Keratinocyte (primary cell): Measurements from ENCODE around the gene ANKS1A. TPM values are rescaled to one million over a fixed set of nuclear protein-coding genes. Genes with fewer than 3 reads are reported as not detected.

ENCODE experiments used
- DNase-seq: peaks from one replicate; pipeline ENCODE4 v3.0.0-alpha.2; 2011; ENCODE audit warnings: low read depth, missing footprints, low spot score
- FAIRE-seq: peaks from 2 replicates; lab custom pipeline; 2011; peaks lifted over from hg19 to GRCh38; lab: Jason Lieb, UNC
- H2AFZ ChIP-seq: 2 replicates; pipeline ENCODE4 v1.6.0; 2012; ENCODE audit warnings: low read length, control low read depth, inconsistent platforms; ENCODE audit not compliant: control insufficient read depth
- H3K27ac ChIP-seq: 2 replicates; pipeline ENCODE4 v1.5.1; 2011; ENCODE audit warnings: low read length; ENCODE audit not compliant: control insufficient read depth, insufficient read depth
- H3K27me3 ChIP-seq: 3 replicates; pipeline ENCODE4 v1.6.0; 2011; ENCODE audit warnings: low read length; ENCODE audit not compliant: control insufficient read depth, insufficient read depth; ENCODE audit errors: extremely low read depth
- H3K36me3 ChIP-seq, 2 experiments: 2 replicates in 1 of 2; 3 replicates in 1 of 2; pipeline ENCODE4 v1.5.1; 2011; ENCODE audit warnings: low read length in 2 of 2, mild to moderate bottlenecking in 1 of 2; ENCODE audit not compliant: control insufficient read depth in 2 of 2, insufficient read depth in 2 of 2; ENCODE audit errors: extremely low read depth in 1 of 2
- H3K4me1 ChIP-seq: 3 replicates; pipeline ENCODE4 v1.5.1; 2011; ENCODE audit warnings: low read length; ENCODE audit not compliant: control insufficient read depth, insufficient read depth; ENCODE audit errors: extremely low read depth
- H3K4me2 ChIP-seq: 3 replicates; pipeline ENCODE4 v1.6.0; 2011; ENCODE audit warnings: low read depth, low read length; ENCODE audit not compliant: control insufficient read depth, insufficient read depth; ENCODE audit errors: extremely low read depth
- H3K4me3 ChIP-seq, 3 experiments: fragments of 200-600 bp in 1 of 3; sonication (generic) in 1 of 3; 2 replicates in 2 of 3; 3 replicates in 1 of 3; pipeline ENCODE4 v1.5.1; 2011 to 2016; ENCODE audit warnings: low read length in 3 of 3, mild to moderate bottlenecking in 3 of 3, control low read depth in 2 of 3, inconsistent platforms in 1 of 3, low read depth in 1 of 3, mixed read lengths in 1 of 3, mixed run types in 1 of 3, moderate library complexity in 1 of 3; ENCODE audit not compliant: control insufficient read depth in 2 of 3, insufficient read depth in 2 of 3; ENCODE audit errors: extremely low read depth in 1 of 3
- H3K79me2 ChIP-seq: 2 replicates; pipeline ENCODE4 v1.6.0; 2012; ENCODE audit warnings: low read length; ENCODE audit not compliant: control insufficient read depth, insufficient read depth
- H3K9ac ChIP-seq: 3 replicates; pipeline ENCODE4 v1.6.0; 2011; ENCODE audit warnings: low read length; ENCODE audit not compliant: control insufficient read depth, insufficient read depth; ENCODE audit errors: extremely low read depth
- H3K9me1 ChIP-seq: 3 replicates; pipeline ENCODE4 v1.6.0; 2011; ENCODE audit warnings: low read length; ENCODE audit not compliant: control insufficient read depth, insufficient read depth; ENCODE audit errors: extremely low read depth
- H3K9me3 ChIP-seq: 2 replicates; pipeline ENCODE4 v1.5.1; 2012; ENCODE audit warnings: low read depth, low read length; ENCODE audit not compliant: control insufficient read depth
- H4K20me1 ChIP-seq: 3 replicates; pipeline ENCODE4 v1.6.0; 2011; ENCODE audit warnings: low read length; ENCODE audit not compliant: control insufficient read depth, insufficient read depth; ENCODE audit errors: extremely low read depth
- EZH2 ChIP-seq: IDR thresholded peaks from one replicate; pipeline ENCODE4 v1.6.1; 2012; ENCODE audit warnings: inconsistent platforms, mild to moderate bottlenecking, low read length, moderate library complexity
- dilution Hi-C: fragments of 300-500 bp; cut with MboI; formaldehyde crosslinking; loops from one replicate; pipeline ENCODE4 v1.7.0; 2020; ENCODE audit warnings: low sequenced_read_pairs; ENCODE audit not compliant: extremely low pct_ligation_motif_present
- polyA plus RNA-seq, 5 experiments: library from polyadenylated mRNA; depleted of rRNA in 3 of 5; stranded (reverse) in 3 of 5; stranded (forward) in 1 of 5; unstranded in 1 of 5; fragments of >200 nt; gene quantifications; 1 replicate in 1 of 5; 2 replicates in 3 of 5; 3 replicates in 1 of 5; pipeline versions ENCODE4 v1.2.1 to v1.2.3, GENCODE V29; 2011 to 2012; ENCODE audit warnings: missing spikeins in 2 of 5, low read depth in 1 of 5, low replicate concordance in 1 of 5
- TF ChIP-seq, protein P1 (sequence below), 3 experiments: IDR thresholded peaks in 1 of 3; conservative IDR thresholded peaks in 1 of 3; optimal IDR thresholded peaks in 1 of 3; 2 replicates in 2 of 3; 3 replicates in 1 of 3; pipeline versions ENCODE3 to v1.5.1; 2011; ENCODE audit warnings: low read length in 3 of 3, mild to moderate bottlenecking in 3 of 3, moderate library complexity in 2 of 3, control low read depth in 1 of 3, inconsistent platforms in 1 of 3; ENCODE audit not compliant: insufficient read depth in 2 of 3; ENCODE audit errors: extremely low read depth in 1 of 3

Gene ANKS1A
- polyA plus RNA-seq, 1 donor (not counting 4 experiments of a cell fraction or from before 2014, with no cell fraction given) = 8.6 TPM

GRCh38 chr6:35048031-35048613, 159.1 kb downstream of the ANKS1A start:
- H2AFZ ChIP-seq = no peak overlapping the region
- no peak overlapping the region for H3K9ac ChIP-seq
- no peak for TF ChIP-seq EZH2
- TF ChIP-seq, protein P1, sequence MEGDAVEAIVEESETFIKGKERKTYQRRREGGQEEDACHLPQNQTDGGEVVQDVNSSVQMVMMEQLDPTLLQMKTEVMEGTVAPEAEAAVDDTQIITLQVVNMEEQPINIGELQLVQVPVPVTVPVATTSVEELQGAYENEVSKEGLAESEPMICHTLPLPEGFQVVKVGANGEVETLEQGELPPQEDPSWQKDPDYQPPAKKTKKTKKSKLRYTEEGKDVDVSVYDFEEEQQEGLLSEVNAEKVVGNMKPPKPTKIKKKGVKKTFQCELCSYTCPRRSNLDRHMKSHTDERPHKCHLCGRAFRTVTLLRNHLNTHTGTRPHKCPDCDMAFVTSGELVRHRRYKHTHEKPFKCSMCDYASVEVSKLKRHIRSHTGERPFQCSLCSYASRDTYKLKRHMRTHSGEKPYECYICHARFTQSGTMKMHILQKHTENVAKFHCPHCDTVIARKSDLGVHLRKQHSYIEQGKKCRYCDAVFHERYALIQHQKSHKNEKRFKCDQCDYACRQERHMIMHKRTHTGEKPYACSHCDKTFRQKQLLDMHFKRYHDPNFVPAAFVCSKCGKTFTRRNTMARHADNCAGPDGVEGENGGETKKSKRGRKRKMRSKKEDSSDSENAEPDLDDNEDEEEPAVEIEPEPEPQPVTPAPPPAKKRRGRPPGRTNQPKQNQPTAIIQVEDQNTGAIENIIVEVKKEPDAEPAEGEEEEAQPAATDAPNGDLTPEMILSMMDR (optimal IDR thresholded peaks at IDR 0.05 in 1 of 3, IDR thresholded peaks at IDR 0.05 in 1 of 3, conservative IDR thresholded peaks at IDR 0.05 in 1 of 3; ENCODE audit: extremely low read depth in 1 of 3, insufficient read depth in 2 of 3, low read length in 3 of 3) = no peak
- no peaks in the 10 kb centered on the region for H4K20me1 ChIP-seq
- no peaks in the 10 kb centered on the region for H3K9me3 ChIP-seq
- H3K4me2 ChIP-seq = no peak overlapping the region
- H3K4me1 ChIP-seq = peaks cover 24% of the 10 kb centered on the region
- DNase-seq = no peak
- no peak for FAIRE-seq
- dilution Hi-C loops = no loop called here
- H3K27me3 ChIP-seq = no peaks in the 10 kb centered on the region
- no peak overlapping the region for H3K4me3 ChIP-seq
- peaks cover 0 to 2% of the 10 kb centered on the region in 2 experiments for H3K36me3 ChIP-seq
- H3K9me1 ChIP-seq = no peaks in the 10 kb centered on the region
- H3K27ac ChIP-seq = no peak overlapping the region
- H3K79me2 ChIP-seq = no peaks in the 10 kb centered on the region

- Histone ChIP-seq H3K36me3 (peaks cover 0 to 2% of the 10 kb centered on the region in 2 experiments), H3K9me1 (no peaks in the 10 kb centered on the region), H3K79me2 (no peaks in the 10 kb centered on the region), H3K4me3 (no peak overlapping the region), H4K20me1 (no peaks in the 10 kb centered on the region), H3K9me3 (no peaks in the 10 kb centered on the region), H2AFZ (no peak overlapping the region), H3K4me1 (peaks cover 24% of the 10 kb centered on the region), H3K27ac (no peak overlapping the region), H3K4me2 (no peak overlapping the region), H3K9ac (no peak overlapping the region), H3K27me3 (no peaks in the 10 kb centered on the region)
- TF ChIP-seq, protein P1 (optimal IDR thresholded peaks at IDR 0.05 in 1 of 3, IDR thresholded peaks at IDR 0.05 in 1 of 3, conservative IDR thresholded peaks at IDR 0.05 in 1 of 3; ENCODE audit: extremely low read depth in 1 of 3, insufficient read depth in 2 of 3, low read length in 3 of 3) = peak in 1 of 3 experiments; percentile 23
- TF ChIP-seq EZH2 = no peak
- dilution Hi-C loops = no loop called here
- FAIRE-seq = no peak
- DNase-seq = no peak
Observed at GRCh38 chr6:35048631-35049083, 159.6 kb downstream of the ANKS1A start.
